K562 (cell line): ENCODE data around the gene CNPY3. TPM values are rescaled to one million over a fixed set of nuclear protein-coding genes. Genes with fewer than 3 reads are reported as not detected.

Experiments
- ATAC-seq: fragments of 200-7000 bp; cut with Tn5 transposase; 3 replicates; pipeline ENCODE4 v1.9.1; 2020; ENCODE audit warnings: moderate library complexity
- BruUV-seq: library from RNA; stranded (reverse); fragments of 400-500 nt; replicated peaks from 2 replicates; lab custom pipeline; 2021; lab: Mats Ljungman, UMichigan
- CTCF ChIA-PET: fragments of 300-600 bp; formaldehyde crosslinking; extraction: SDS; loops from one replicate; lab custom pipeline; 2021; ENCODE audit warnings: low intra/inter-chr PET ratio; lab: Yijun Ruan, JAX
- POLR2A ChIA-PET: fragments of 300-600, 350-650 bp; sonication (Branson Sonifier 250); formaldehyde crosslinking; extraction: SDS; loops from one replicate; lab custom pipeline; 2021; ENCODE audit warnings: antibody characterized with exemption, inconsistent platforms; lab: Yijun Ruan, JAX
- DNase-seq, 4 experiments: peaks; one replicate each; pipeline versions ENCODE4 v3.0.0 to v3.0.0-alpha.2; 2011 to 2018; ENCODE audit warnings: low spot score in 3 of 4, mixed read lengths in 3 of 4; ENCODE audit errors: extremely low read depth in 1 of 4
- FAIRE-seq: peaks from 2 replicates; lab custom pipeline; 2011; peaks lifted over from hg19 to GRCh38; lab: Jason Lieb, UNC
- H2AFZ ChIP-seq: 2 replicates; pipeline ENCODE4 v1.6.0; 2011; ENCODE audit warnings: low read depth, low read length, control low read depth, inconsistent platforms
- H3K27ac ChIP-seq: fragments of 200-600 bp; 3 replicates; pipeline ENCODE4 v1.8.0; 2011; ENCODE audit warnings: low read depth, mild to moderate bottlenecking, control low read depth, inconsistent platforms, low read length, moderate library complexity, mixed read lengths; ENCODE audit errors: extremely low read depth
- H3K27me3 ChIP-seq, 2 experiments: fragments of 300-600 bp in 1 of 2; 2 replicates in 1 of 2; 3 replicates in 1 of 2; pipeline versions ENCODE4 v1.6.0 to v1.8.0; 2011; ENCODE audit warnings: inconsistent platforms in 2 of 2, low read length in 2 of 2, mild to moderate bottlenecking in 1 of 2, mixed read lengths in 1 of 2, moderate library complexity in 1 of 2; ENCODE audit not compliant: control insufficient read depth in 2 of 2, insufficient read depth in 2 of 2
- H3K36me3 ChIP-seq: fragments of 300-600 bp; 3 replicates; pipeline ENCODE4 v1.8.0; 2011; ENCODE audit warnings: mild to moderate bottlenecking, low read length, inconsistent platforms; ENCODE audit not compliant: control insufficient read depth, insufficient read depth
- H3K4me1 ChIP-seq, 2 experiments: fragments of 200-600 bp in 1 of 2; replicated peaks in 1 of 2; 2 replicates in 1 of 2; 3 replicates in 1 of 2; pipeline versions ENCODE4 v1.5.1 to v1.8.0; 2011; ENCODE audit warnings: inconsistent platforms in 2 of 2, low read length in 2 of 2, mild to moderate bottlenecking in 1 of 2, mixed read lengths in 1 of 2, moderate library complexity in 1 of 2; ENCODE audit not compliant: control insufficient read depth in 2 of 2, insufficient read depth in 2 of 2
- H3K4me2 ChIP-seq: 2 replicates; pipeline ENCODE4 v1.6.1; 2011; ENCODE audit warnings: low read length, control low read depth, inconsistent platforms, mixed read lengths; ENCODE audit not compliant: insufficient read depth
- H3K4me3 ChIP-seq: fragments of 200-600 bp; sonication (generic), shearing (Covaris generic); 2 replicates; pipeline ENCODE4 v1.5.1; 2016; ENCODE audit warnings: control low read depth, inconsistent platforms
- H3K79me2 ChIP-seq: fragments of 200-600 bp; 3 replicates; pipeline ENCODE4 v1.8.0; 2011; ENCODE audit warnings: low read length, inconsistent platforms; ENCODE audit not compliant: control insufficient read depth, insufficient read depth
- H3K9ac ChIP-seq, 2 experiments: 2 replicates each; pipeline versions ENCODE4 v1.6.0 to v1.6.1; 2011; ENCODE audit warnings: low read depth in 2 of 2, low read length in 2 of 2, control low read depth in 1 of 2, inconsistent platforms in 1 of 2, mild to moderate bottlenecking in 1 of 2, mixed read lengths in 1 of 2; ENCODE audit not compliant: insufficient read depth in 1 of 2
- H3K9me1 ChIP-seq: one replicate; pipeline ENCODE4 v1.6.0; 2011; ENCODE audit warnings: inconsistent platforms, mild to moderate bottlenecking, low read length, moderate library complexity; ENCODE audit not compliant: control insufficient read depth, insufficient read depth
- H3K9me3 ChIP-seq: replicated peaks from 2 replicates; pipeline ENCODE4 v1.5.1; 2011; ENCODE audit warnings: low read depth, low read length, inconsistent platforms; ENCODE audit not compliant: control insufficient read depth, insufficient read depth
- H4K20me1 ChIP-seq: replicated peaks from 2 replicates; pipeline ENCODE4 v1.6.1; 2011; ENCODE audit warnings: low read length, inconsistent platforms, mixed read lengths; ENCODE audit not compliant: control insufficient read depth, insufficient read depth
- ARHGAP35 ChIP-seq: fragments of 450-650 bp; IDR thresholded peaks from 2 replicates; pipeline ENCODE4 v1.6.1; 2018; ENCODE audit not compliant: partially characterized antibody
- ATF7 ChIP-seq: fragments of 450-650 bp; IDR thresholded peaks from 2 replicates; pipeline ENCODE4 v1.7.1; 2014; ENCODE audit warnings: mild to moderate bottlenecking, moderate library complexity
- E4F1 ChIP-seq: fragments of 250-450 bp; sonication (Bioruptor Pico); IDR thresholded peaks from 2 replicates; pipeline ENCODE4 v1.5.0; 2021; ENCODE audit warnings: mild to moderate bottlenecking, borderline replicate concordance
- HDAC8 ChIP-seq: fragments of 450-650 bp; IDR thresholded peaks from 2 replicates; pipeline ENCODE4 v1.6.1; 2016; ENCODE audit warnings: mild to moderate bottlenecking, missing genetic modification characterization, moderate library complexity, missing compliant biosample characterization
- ID3 ChIP-seq, 2 experiments: fragments of 250-450 bp in 1 of 2; fragments of 450-650 bp in 1 of 2; sonication (Bioruptor Pico) in 1 of 2; IDR thresholded peaks; 2 replicates each; pipeline versions ENCODE4 v1.6.1 to v1.8.0; 2016 to 2021; ENCODE audit warnings: mild to moderate bottlenecking in 2 of 2, moderate library complexity in 2 of 2, missing compliant biosample characterization in 1 of 2, missing genetic modification characterization in 1 of 2
- IRF2 ChIP-seq: sonication (generic); formaldehyde crosslinking; IDR thresholded peaks from 2 replicates; pipeline ENCODE4 v1.8.1; 2022; ENCODE audit warnings: mild to moderate bottlenecking, missing genetic modification reagents
- KLF10 ChIP-seq: fragments of 250-450 bp; sonication (Bioruptor Pico); IDR thresholded peaks from 2 replicates; pipeline ENCODE4 v1.6.1; 2021; ENCODE audit warnings: matching md5 sums
- NELFE ChIP-seq: IDR thresholded peaks from 2 replicates; pipeline ENCODE4 v1.6.1; 2011; ENCODE audit warnings: mild to moderate bottlenecking; ENCODE audit not compliant: insufficient read depth, insufficient read length
- NONO ChIP-seq, 2 experiments: fragments of 200-400 bp in 1 of 2; fragments of 450-650 bp in 1 of 2; formaldehyde crosslinking in 1 of 2; IDR thresholded peaks; 2 replicates each; pipeline ENCODE4 v1.6.1; 2017; ENCODE audit warnings: low read depth in 2 of 2, mild to moderate bottlenecking in 2 of 2, moderate library complexity in 2 of 2, low read length in 1 of 2
- SNIP1 ChIP-seq: fragments of 450-650 bp; IDR thresholded peaks from 2 replicates; pipeline ENCODE4 v1.7.1; 2017; ENCODE audit warnings: low read depth, mild to moderate bottlenecking
- ZNF212 ChIP-seq: fragments of 450-650 bp; formaldehyde crosslinking; IDR thresholded peaks from 2 replicates; pipeline ENCODE4 v1.4.0; 2020; ENCODE audit warnings: mild to moderate bottlenecking
- WGBS: fragments of 100-300 bp; shearing (Covaris generic); methylation state at CpG from one replicate; pipeline ENCODE4 v1.1.6; 2016; ENCODE audit warnings: low coverage, mixed read lengths; ENCODE audit not compliant: insufficient coverage; ENCODE audit errors: missing lambda C conversion rate; 5-methylcytosine and 5-hydroxymethylcytosine counted together
- in situ Hi-C: fragments of 300-500 bp; cut with MboI; formaldehyde crosslinking; loops from 4 replicates; pipeline ENCODE4 v1.15.0; 2018; ENCODE audit warnings: inconsistent platforms, mixed read lengths
- intact Hi-C: fragments of 100-400 bp; cut with micrococcal nuclease; formaldehyde crosslinking; loops from 2 replicates; pipeline ENCODE4 v1.14.2; 2022
- polyA plus RNA-seq, 8 experiments: library from polyadenylated mRNA; depleted of rRNA in 4 of 8; stranded (reverse) in 5 of 8; unstranded in 3 of 8; fragments of >200 nt; fragmentation: Nextera tagmentation in 2 of 8; fragmentation: Illumina TruSeq in 1 of 8; extraction: Ambion mirVana in 2 of 8; extraction: Trizol in 1 of 8; gene quantifications; 2 replicates each; pipeline versions ENCODE4 v1.2.1 to v1.2.3, GENCODE V29; 2011 to 2014; ENCODE audit warnings: inconsistent platforms in 1 of 8, missing spikeins in 1 of 8
- total RNA-seq, 7 experiments: library from RNA; depleted of rRNA in 6 of 7; stranded (reverse); fragments of >200 nt in 6 of 7; fragmentation: Illumina TruSeq in 2 of 7; extraction: Trizol in 2 of 7; gene quantifications; 2 replicates each; pipeline versions ENCODE4 v1.2.1 to v1.2.3, GENCODE V29; 2011 to 2021; ENCODE audit warnings: low replicate concordance in 1 of 7

Gene CNPY3
- total and polyA plus RNA-seq, 9 of the 15 experiments (the other 6 are each of a cell fraction or from before 2014, with no cell fraction given), result 2.4 to 37.4 (median 21.2) TPM

GRCh38 chr6:42916288-42916687 lies 13.0 kb upstream of the CNPY3 start:
- intact Hi-C loops, result no loop called here
- Histone ChIP-seq H3K79me2 (no peaks in the 10 kb centered on the region), H3K36me3 (no peaks in the 10 kb centered on the region), H3K4me1 (peaks cover 0 to 9% of the 10 kb centered on the region in 2 experiments; a peak in 2 of 5 replicates), H3K9me1 (no peaks in the 10 kb centered on the region), H3K4me2 (no peak overlapping the region), H3K4me3 (no peak overlapping the region), H4K20me1 (no peaks in the 10 kb centered on the region), H3K27ac (no peak overlapping the region), H3K9ac (no peak overlapping the region), H2AFZ (no peak overlapping the region), H3K27me3 (no peaks in the 10 kb centered on the region), H3K9me3 (no peaks in the 10 kb centered on the region)
- in situ Hi-C loops, result no loop called here
- FAIRE-seq (no peak), ATAC-seq (peak; percentile 37), DNase-seq (peak in 1 of 4 experiments; percentile 9)
- BruUV-seq, result no TSS peak
- ChIA-PET CTCF (no interaction called here), POLR2A (interaction anchor here (0.6 to 2.4 kb wide), 5 partner anchors 10 to 139 kb away, joined by 3 to 7 read pairs (median 4); partner anchors contain the start of genes CNPY3 and PPP2R5D)
- TF ChIP-seq ATF7 (peak; percentile 32; the same call in 1 of the 2 replicates), NELFE (no peak)
- 30% methylated on average over 1 of the region's 1 CpG for WGBS

- WGBS, result 52% methylated on average over 6 of the region's 6 CpGs
- ChIA-PET CTCF (no interaction called here), POLR2A (no interaction called here)
Measured at GRCh38 chr6:42921801-42922200, 7.5 kb upstream of the CNPY3 start.

More at GRCh38 chr6:42921801-42922200, 7.5 kb upstream of the CNPY3 start:
- no TSS peak for BruUV-seq
- Histone ChIP-seq H3K27ac (no peak overlapping the region), H3K4me1 (peaks cover 13 to 19% of the 10 kb centered on the region in 2 experiments; a peak in 4 of 5 replicates), H3K79me2 (no peaks in the 10 kb centered on the region), H3K36me3 (no peaks in the 10 kb centered on the region), H3K4me2 (no peak overlapping the region), H3K9ac (no peak overlapping the region), H2AFZ (peak overlapping the region; percentile 58), H3K27me3 (no peaks in the 10 kb centered on the region), H4K20me1 (no peaks in the 10 kb centered on the region), H3K9me1 (no peaks in the 10 kb centered on the region), H3K9me3 (no peaks in the 10 kb centered on the region), H3K4me3 (no peak overlapping the region)
- no peak for ATAC-seq
- no peak for DNase-seq
- TF ChIP-seq HDAC8 (tag), result no peak
- no peak for TF ChIP-seq SNIP1
- TF ChIP-seq ARHGAP35, result no peak
- no peak for TF ChIP-seq ZNF212
- no peak for TF ChIP-seq KLF10 (CRISPR knock-in tag)
- no peak for TF ChIP-seq NONO (IDR thresholded peaks at IDR 0.05; ENCODE audit: low read depth in 2 of 2, low read length in 1 of 2)
- TF ChIP-seq IRF2, result no peak
- TF ChIP-seq ID3 (CRISPR knock-in tag; IDR thresholded peaks at IDR 0.05), result no peak
- TF ChIP-seq ID3 (tag; IDR thresholded peaks at IDR 0.05), result no peak
- no peak for TF ChIP-seq E4F1
- FAIRE-seq, result no peak
- intact Hi-C loops (no loop called here), in situ Hi-C loops (no loop called here)
